Measurements from ENCODE around the gene SDF2.
"Not testable (repeated sequence)": the region's sequence is repeated elsewhere in the genome, so short reads cannot be mapped to it uniquely, and the experiment has no call there.

SDF2 gene

DNA sequence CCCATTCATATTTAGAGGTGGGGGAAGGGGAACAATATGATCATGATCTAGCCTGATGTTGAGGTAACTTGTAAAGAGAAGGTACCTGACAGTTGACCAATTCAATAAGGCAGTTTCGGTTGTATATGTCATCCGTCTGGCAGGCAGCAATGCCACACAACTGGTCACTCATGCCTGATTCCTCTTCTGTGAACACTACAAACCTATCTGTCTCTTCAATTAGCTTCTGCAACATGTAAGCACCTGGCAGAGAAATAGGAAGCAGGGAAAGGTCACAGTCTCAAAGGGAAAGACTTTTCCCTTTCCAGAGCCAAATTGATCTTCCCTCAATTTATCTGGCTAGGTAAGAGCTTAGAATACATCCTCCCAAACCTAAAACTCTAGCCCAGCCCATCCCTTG, 37.6 kb downstream of the SDF2 start:
- DNase-seq = no peak

GRCh38 chr17:28623696-28624095, 38.0 kb downstream of the SDF2 start:
- DNase-seq = no peak

- no peak for DNase-seq
Measured at GRCh38 chr17:28622186-28622585, 39.5 kb downstream of the SDF2 start.

DNA sequence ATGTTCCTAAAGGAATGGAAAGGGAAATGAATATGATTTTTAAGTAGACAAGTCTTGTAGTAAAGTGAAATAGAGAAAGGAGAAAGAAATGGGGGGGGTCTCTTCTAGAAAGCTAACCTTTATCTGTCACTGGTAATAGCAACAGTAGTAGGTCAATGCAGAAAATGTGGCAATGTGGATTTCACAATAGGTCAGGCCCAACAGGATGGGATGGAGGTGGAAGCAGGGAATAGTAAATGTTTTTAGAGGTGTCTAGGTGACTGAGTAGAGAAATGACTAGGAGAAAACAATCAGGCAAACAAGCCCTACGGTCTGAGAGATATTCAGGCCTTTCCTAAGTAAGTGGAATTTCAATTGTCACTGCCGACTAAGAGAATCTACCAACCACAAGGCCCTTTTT, 41.7 kb downstream of the SDF2 start:
- DNase-seq = no peak

- DNase-seq = no peak
Measured at GRCh38 chr17:28618464-28618863, 43.2 kb downstream of the SDF2 start.

DNA sequence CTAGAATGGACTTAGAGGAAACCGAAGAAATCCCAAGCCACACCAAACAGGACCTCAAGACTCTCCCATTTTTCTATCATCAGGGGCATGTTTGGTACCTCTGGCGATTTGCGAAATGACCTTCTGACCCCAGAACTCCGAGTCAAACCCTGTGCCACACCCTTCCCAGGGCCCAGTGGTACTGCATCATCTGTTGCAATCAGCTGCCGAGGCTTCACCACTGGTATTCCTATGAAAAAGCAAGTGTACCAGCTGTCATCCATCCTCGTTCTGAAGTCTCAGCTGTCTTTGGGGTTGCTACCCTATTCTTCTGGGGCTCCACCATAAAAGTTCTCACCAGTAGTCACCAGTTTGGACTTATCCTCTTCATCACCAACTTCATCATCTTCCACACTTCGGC, 45.4 kb downstream of the SDF2 start:
- no peak for DNase-seq

- no peak for DNase-seq
Measured at GRCh38 chr17:28615260-28615940, 46.3 kb downstream of the SDF2 start.

DNA sequence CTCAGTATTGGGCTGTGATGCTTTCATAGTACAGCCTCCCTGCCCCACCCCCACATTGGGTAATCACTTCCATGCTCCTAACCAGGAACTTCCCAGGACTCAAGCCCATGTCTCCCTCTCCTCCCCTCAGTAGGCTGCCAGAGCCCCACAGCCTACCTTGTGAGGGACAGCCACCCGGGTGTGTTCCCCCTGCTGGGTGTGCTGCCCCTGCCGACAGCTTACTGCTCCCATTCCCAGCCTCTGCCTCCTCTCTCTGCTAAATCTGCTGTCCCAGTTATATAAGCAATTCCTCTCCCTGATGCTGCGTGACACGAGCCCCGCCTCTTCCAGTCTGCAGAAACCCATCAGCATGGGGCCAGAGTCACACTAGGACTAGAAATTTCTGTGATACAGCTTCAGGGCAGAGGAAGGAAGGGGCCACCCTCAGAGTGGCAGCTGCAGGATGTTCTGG, 47.8 kb downstream of the SDF2 start, which contains the start of gene RSKR:
Gene RSKR, minus strand, starts transcription at position 255 of the 451 bp plus-strand sequence. Its CDS starts 24 bp downstream, at position 231.
- no peak for DNase-seq

DNA sequence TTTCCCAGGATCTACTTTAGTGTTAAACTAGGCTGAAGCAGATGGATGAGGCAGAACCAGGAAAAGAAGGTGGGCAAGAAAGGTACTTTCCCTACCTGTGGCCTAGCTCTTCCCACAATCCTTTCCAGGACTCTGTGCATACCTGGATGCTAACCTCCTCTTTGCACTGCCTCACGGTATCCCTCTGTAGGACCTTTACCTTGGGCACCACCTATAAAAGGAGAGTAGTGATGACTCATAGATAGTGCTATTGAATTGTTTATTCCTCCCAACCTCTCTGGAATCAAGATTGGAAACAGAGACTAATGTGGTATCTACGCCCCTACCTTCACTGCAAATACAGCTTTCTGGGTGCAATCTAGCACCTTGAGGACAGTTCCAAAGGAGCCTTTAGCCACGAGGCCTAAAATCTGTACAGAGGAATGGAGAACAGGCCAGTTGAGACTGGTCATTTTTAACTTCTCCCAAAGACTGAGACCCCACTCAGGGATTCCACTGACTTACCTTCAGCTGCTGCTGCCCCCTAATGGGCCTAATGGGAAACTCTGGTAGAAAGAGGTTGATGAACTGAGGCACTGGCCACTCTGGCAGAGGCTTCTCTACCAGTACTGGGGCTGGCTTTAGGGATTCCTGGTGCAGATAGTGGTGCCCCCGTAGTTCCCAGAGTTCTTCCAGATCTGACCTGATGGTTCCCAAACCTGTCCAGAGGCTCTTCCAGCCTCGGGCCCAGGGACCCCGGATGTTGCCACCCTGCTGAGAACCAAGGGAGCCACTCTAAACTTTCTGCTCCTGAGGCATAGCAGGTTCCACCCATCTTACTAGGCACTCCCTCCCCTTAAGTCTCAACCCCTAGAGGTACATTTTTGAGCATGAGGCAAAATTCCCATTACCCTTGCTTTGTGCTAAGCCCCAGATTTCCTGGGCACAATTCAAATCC, 48.5 kb downstream of the SDF2 start:
- peak; percentile 45 for DNase-seq

GRCh38 chr17:28612531-28612930, 49.2 kb downstream of the SDF2 start:
- DNase-seq = no peak

GRCh38 chr17:28610376-28610775, 51.3 kb downstream of the SDF2 start:
- no peak for DNase-seq

DNA sequence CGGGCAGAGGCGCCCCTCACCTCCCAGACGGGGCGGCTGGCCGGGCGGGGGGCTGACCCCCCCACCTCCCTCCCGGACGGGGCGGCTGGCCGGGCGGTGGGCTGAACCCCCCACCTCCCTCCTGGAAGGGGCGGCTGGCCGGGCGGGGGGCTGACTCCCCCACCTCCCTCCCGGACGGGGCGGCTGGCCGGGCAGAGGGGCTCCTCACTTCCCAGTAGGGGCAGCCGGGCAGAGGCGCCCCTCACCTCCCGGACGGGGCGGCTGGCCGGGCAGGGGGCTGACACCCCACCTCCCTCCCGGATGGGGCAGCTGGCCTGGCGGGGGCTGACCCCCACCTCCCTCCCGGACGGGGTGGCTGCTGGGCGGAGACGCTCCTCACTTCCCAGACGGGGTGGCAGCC, 57.7 kb downstream of the SDF2 start:
- not testable (repeated sequence) for DNase-seq

GRCh38 chr17:28599311-28600184, 62.2 kb downstream of the SDF2 start:
- DNase-seq = peak; percentile 79

DNA sequence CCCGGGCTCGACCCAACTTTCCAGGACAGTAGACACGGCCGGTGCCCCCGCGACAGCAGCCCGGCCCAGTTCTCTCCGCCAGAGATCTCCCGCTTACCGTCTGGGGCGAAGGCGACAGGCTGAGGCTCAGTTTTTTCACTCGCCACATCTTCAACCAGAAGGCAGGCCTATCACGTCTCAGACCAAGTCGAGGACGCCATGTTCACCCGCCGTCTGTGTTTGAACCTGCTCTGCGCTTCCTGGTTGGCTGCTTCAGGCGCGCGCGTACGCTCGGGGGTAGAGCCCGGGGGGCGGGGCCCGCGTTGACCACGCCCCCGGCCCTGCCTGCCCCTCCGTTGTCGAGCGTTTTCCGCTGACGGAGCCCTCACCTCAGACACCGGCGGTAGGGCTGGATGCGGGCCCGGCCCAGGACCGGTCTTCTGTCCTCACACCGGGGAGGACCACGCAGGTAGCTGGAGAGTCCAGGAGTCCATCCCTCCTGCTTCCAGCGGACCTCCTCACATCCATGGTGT, 62.9 kb downstream of the SDF2 start, which contains the start of gene SPAG5:
Gene SPAG5, minus strand, starts transcription at position 227 of the 512 bp plus-strand sequence. Its CDS starts 79 bp downstream, at position 148.
- peak; percentile 97 for DNase-seq

GRCh38 chr17:28598389-28598788, 63.3 kb downstream of the SDF2 start:
- no peak for DNase-seq
